D721Med (cell line): ENCODE data around the gene PSMB10.

ENCODE experiments used
- DNase-seq: peaks from one replicate; pipeline ENCODE4 v3.0.0; 2011; ENCODE audit warnings: low spot score; ENCODE audit not compliant: insufficient read length
- FAIRE-seq: peaks from 2 replicates; lab custom pipeline; 2011; peaks lifted over from hg19 to GRCh38; lab: Jason Lieb, UNC
- TF ChIP-seq, protein P1 (sequence below): IDR thresholded peaks from 2 replicates; pipeline ENCODE4 v1.5.1; 2012; ENCODE audit warnings: mild to moderate bottlenecking, control low read depth; ENCODE audit not compliant: insufficient read depth; ENCODE audit errors: missing control alignments

The PSMB10 gene

DNA sequence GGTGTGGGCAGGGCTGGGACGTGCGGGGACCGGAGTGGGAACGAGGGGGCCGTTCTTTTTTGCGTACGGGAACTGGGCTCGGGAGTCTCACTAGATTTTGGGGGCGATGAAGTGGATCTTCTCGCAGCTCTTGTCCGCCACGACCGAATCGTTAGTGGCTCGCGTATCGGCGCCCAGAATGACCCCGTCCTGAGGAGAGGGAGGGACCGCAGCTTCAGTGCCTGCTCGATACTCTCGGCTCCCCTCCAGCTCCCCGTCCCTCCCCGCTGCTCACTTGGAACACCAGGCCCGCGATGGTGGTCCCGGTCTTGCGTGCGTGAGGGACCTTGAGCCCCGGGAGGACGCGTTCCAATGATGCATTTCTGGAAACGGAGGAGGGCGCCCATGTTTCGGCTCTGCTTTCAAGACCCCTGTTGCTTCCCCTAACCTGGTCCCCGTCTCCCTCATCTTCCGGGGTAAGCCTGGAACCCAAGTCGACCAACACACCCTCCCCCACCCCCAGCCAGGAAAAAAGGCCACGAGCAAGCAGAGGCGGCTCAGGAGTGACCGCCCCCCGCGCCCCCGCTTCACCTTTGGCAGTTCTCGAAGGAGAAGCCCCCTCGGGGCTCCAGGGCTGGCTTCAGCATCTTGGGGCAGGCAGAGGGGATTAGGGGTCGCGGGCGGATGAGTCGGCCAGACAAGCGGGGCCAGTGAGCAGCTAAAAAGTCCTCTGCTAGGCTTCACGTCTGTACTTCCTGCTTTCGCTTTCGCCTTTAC lies at the start of gene PSMB10:
PSMB10 (minus strand) TSS at position 727 of the 756 bp plus-strand sequence; CDS start at position 626, 101 bp downstream.
- TF ChIP-seq, protein P1, sequence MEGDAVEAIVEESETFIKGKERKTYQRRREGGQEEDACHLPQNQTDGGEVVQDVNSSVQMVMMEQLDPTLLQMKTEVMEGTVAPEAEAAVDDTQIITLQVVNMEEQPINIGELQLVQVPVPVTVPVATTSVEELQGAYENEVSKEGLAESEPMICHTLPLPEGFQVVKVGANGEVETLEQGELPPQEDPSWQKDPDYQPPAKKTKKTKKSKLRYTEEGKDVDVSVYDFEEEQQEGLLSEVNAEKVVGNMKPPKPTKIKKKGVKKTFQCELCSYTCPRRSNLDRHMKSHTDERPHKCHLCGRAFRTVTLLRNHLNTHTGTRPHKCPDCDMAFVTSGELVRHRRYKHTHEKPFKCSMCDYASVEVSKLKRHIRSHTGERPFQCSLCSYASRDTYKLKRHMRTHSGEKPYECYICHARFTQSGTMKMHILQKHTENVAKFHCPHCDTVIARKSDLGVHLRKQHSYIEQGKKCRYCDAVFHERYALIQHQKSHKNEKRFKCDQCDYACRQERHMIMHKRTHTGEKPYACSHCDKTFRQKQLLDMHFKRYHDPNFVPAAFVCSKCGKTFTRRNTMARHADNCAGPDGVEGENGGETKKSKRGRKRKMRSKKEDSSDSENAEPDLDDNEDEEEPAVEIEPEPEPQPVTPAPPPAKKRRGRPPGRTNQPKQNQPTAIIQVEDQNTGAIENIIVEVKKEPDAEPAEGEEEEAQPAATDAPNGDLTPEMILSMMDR, result no peak
- no peak for FAIRE-seq
- DNase-seq, result no peak

DNA sequence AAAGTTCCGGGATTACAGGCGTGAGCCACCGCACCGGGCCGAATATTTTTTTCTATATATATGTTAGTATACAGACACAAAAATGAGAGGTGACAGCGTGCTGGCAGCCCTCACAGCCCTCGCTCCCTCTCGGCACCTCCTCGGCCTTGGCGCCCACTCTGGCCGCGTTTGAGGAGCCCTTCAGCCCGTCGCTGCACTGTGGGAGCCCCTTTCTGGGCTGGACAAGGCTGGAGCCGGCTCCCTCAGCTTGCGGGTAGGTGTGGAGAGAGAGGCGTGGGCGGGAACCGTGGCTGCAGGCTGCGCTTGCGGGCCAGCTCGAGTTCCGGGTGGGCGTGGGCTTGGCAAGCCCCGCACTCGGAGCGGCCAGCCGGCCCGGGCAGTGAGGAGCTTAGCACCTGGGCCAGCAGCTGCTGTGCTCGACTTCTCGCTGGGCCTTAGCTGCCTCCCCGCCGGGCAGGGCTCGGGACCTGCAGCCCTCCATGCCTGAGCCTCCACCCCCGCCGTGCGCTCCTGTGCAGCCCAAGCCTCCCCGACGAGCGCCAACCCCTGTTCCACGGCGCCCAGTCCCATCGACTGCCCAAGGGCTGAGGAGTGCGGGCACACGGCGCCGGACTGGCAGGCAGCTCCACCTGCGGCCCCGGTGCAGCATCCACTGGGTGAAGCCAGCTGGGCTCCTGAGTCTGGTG lies 45.5 kb upstream of the PSMB10 start:
- FAIRE-seq, result no peak
- TF ChIP-seq, protein P1, result no peak

DNA sequence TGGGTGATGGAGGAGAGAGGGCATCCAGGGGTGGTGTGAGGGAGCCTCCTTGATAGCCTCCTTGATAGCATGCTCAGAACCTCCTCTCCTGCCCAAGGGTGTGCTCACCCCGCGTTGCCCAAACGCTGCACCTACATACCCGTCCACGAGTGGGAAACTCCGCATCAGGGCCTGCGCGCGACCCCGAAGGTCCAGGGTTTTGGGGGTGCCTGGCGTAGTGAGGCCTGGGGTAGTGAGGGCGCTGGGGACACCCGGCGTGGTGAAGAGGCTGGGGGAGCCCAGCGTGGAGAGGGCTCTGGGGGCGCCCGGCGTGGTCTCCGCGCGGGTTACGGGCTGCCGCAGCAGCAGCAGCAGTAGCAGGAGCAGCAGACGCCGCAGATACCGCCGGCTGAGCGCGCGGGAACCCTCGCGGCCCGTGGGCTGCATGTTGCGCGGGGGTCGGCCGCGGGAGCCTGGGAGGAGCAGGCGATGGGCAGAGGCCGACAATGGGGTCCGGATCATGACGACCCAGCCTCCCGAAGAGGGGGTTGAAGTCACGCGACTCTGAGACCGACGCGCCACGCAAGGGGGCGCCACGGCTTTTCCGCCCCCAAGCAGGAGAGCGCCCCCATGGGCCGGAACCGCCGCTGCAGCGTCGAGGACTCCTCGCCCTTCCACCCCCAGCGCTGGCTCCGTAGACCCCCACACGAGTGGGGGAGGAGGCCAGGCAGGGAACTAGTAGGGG lies 43.5 kb upstream of the PSMB10 start, which contains the start of gene DPEP3:
DPEP3 (minus strand) TSS at position 545 of the 724 bp plus-strand sequence; CDS start at position 426, 119 bp downstream.
- TF ChIP-seq, protein P1, result no peak
- no peak for DNase-seq
- no peak for FAIRE-seq

More for the DNA sequence above, 45.5 kb upstream of the PSMB10 start:
- DNase-seq, result no peak

DNA sequence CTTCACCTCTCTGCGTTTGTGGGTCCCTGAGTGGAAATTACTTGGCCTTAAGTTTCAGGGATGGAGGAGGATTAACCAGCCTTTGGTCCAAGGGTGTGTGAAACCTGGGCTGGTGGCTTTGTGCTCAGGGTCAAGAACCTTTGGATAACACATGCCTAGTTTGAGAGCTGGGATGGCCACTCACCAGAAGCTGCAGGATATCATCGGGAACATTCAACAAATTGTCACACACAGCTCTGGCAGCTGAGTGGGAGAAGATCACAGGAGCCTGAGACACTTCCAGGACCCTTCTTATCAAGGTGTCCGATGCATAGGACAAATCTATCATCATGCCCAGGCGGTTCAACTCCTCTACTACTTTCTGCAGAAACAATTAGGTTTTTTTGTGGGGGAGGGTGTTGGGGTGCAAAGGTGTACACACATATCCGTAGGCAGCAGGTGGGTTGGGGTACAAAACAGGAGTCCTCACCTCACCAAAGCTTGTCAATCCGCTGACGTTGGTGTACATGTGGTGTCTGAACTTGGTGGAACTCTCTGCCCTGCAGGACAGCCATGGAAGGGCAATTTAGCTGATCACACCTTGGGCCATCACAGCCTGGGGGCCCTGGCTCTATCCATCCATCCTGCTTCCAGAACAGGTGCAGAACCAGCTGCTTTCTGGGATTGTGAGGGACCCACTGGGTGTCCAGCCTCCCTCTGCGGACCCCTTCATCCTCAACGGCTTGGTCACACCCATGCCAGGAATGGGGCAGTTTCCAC lies 41.0 kb upstream of the PSMB10 start:
- no peak for DNase-seq
- TF ChIP-seq, protein P1, result no peak
- FAIRE-seq, result no peak

DNA sequence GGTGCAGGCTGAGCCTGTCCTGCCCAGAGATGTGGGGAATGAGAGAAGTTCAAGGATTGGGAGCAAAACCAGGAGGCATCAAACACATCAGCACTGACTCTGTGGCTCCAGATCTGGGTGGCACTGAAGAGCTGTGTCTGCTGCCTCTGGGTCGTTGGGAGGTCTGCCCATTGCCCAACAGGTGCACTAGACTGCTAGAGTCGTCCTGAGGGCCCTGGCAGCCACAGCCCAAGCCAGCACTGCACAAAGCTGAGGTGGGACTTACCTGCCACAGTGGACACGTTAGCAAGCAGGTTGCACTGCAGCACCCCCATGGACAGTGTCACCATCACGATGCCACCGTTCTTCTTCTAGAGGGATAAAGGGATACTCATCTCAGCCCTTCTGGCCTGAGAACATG lies 40.4 kb upstream of the PSMB10 start:
- TF ChIP-seq, protein P1, result no peak
- FAIRE-seq (no peak), DNase-seq (no peak)

DNA sequence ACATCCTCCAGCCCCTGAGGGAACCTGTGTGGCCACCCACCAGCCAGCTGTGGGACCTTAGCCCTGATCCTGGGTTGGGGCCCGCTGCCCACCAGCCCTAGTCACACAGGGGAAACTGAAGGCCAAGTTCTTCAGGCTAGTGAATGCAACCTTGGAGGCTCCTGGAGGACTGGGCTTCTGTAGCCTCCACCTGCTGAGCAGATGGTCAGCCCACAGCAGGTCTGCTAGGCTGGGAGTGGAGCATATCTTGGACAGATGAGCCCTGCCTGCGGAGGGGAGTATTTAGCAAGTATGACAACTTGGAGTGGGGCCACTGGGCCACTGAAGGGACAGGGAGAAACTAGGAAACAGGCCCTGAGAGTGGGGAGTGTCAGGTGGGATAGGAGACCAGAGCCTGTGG lies 39.6 kb upstream of the PSMB10 start:
- DNase-seq (no peak), FAIRE-seq (no peak)
- TF ChIP-seq, protein P1, result no peak
